SK-N-SH (cell line): Measurements from ENCODE around the gene SBSN. TPM values are rescaled to one million over a fixed set of nuclear protein-coding genes. Genes with fewer than 3 reads are reported as not detected.

Experiments
- CTCF ChIA-PET: fragments of 300-600, 350-600 bp; formaldehyde crosslinking; extraction: SDS; loops from one replicate; lab custom pipeline; 2021; lab: Yijun Ruan, JAX
- POLR2A ChIA-PET: fragments of 350-600 bp; sonication (Branson Sonifier 250); formaldehyde crosslinking; extraction: SDS; loops from one replicate; lab custom pipeline; 2020; ENCODE audit warnings: antibody characterized with exemption, inconsistent platforms; lab: Yijun Ruan, JAX
- DNase-seq: peaks from one replicate; pipeline ENCODE4 v3.0.0; 2012
- H2AFZ ChIP-seq: fragments of 200-600 bp; sonication (generic); 2 replicates; pipeline ENCODE4 v1.8.1; 2016; ENCODE audit warnings: antibody characterized with exemption, mild to moderate bottlenecking, low read depth
- H3F3A ChIP-seq: fragments of 200-600 bp; sonication (generic); replicated peaks from 2 replicates; pipeline ENCODE3; 2016; ENCODE audit warnings: antibody characterized with exemption, mild to moderate bottlenecking; ENCODE audit not compliant: insufficient read depth
- H3K27ac ChIP-seq, 2 experiments: fragments of 200-500 bp in 1 of 2; fragments of 200-600 bp in 1 of 2; sonication (Bioruptor generic) in 1 of 2; sonication (generic), shearing (Covaris generic) in 1 of 2; 2 replicates each; pipeline versions ENCODE4 v1.5.1 to v1.6.1; 2014 to 2016; ENCODE audit warnings: low read depth in 2 of 2, inconsistent platforms in 1 of 2, low read length in 1 of 2, mild to moderate bottlenecking in 1 of 2, mixed read lengths in 1 of 2
- H3K27me3 ChIP-seq: fragments of 200-600 bp; sonication (generic), shearing (Covaris generic); 2 replicates; pipeline ENCODE4 v1.6.1; 2016; ENCODE audit warnings: mixed run types; ENCODE audit not compliant: insufficient read depth
- H3K36me3 ChIP-seq, 2 experiments: fragments of 200-500 bp in 1 of 2; fragments of 200-600 bp in 1 of 2; sonication (Bioruptor generic) in 1 of 2; sonication (generic) in 1 of 2; replicated peaks in 1 of 2; 2 replicates each; pipeline versions ENCODE3 to v1.5.1; 2014 to 2016; ENCODE audit warnings: low read length in 1 of 2, mild to moderate bottlenecking in 1 of 2; ENCODE audit not compliant: insufficient read depth in 2 of 2, control insufficient read depth in 1 of 2
- H3K4me1 ChIP-seq, 2 experiments: fragments of 200-500 bp in 1 of 2; fragments of 200-600 bp in 1 of 2; sonication (Bioruptor generic) in 1 of 2; sonication (generic), shearing (Covaris generic) in 1 of 2; 2 replicates each; pipeline versions ENCODE4 v1.5.1 to v1.6.1; 2014 to 2016; ENCODE audit warnings: low read depth in 1 of 2, low read length in 1 of 2, mixed run types in 1 of 2; ENCODE audit not compliant: insufficient read depth in 2 of 2, control insufficient read depth in 1 of 2
- H3K4me2 ChIP-seq: fragments of 200-600 bp; sonication (generic), shearing (Covaris generic); 2 replicates; pipeline ENCODE4 v1.6.1; 2017; ENCODE audit warnings: mixed run types
- H3K4me3 ChIP-seq, 2 experiments: fragments of 200-500 bp in 1 of 2; fragments of 200-600 bp in 1 of 2; sonication (Bioruptor generic) in 1 of 2; sonication (generic), shearing (Covaris generic) in 1 of 2; 2 replicates each; pipeline versions ENCODE4 v1.5.1 to v1.8.1; 2014 to 2016; ENCODE audit warnings: low read depth in 2 of 2, inconsistent platforms in 1 of 2, low read length in 1 of 2, mild to moderate bottlenecking in 1 of 2, mixed read lengths in 1 of 2, moderate library complexity in 1 of 2
- H3K79me2 ChIP-seq: fragments of 200-600 bp; sonication (generic); 2 replicates; pipeline ENCODE4 v1.8.1; 2017; ENCODE audit warnings: mild to moderate bottlenecking; ENCODE audit not compliant: insufficient read depth
- H3K9ac ChIP-seq: fragments of 200-600 bp; sonication (generic); 2 replicates; pipeline ENCODE4 v1.6.1; 2017; ENCODE audit warnings: mixed run types
- H3K9me2 ChIP-seq: fragments of 200-600 bp; sonication (generic); 2 replicates; pipeline ENCODE4 v1.6.1; 2017; ENCODE audit warnings: mixed run types
- H3K9me3 ChIP-seq: fragments of 200-600 bp; sonication (generic); 2 replicates; pipeline ENCODE4 v1.6.1; 2017; ENCODE audit warnings: mixed run types, mild to moderate bottlenecking, moderate library complexity
- H4K20me1 ChIP-seq: fragments of 200-600 bp; sonication (generic); 2 replicates; pipeline ENCODE4 v1.6.1; 2017; ENCODE audit warnings: mild to moderate bottlenecking, mixed run types; ENCODE audit not compliant: insufficient read depth
- CHD2 ChIP-seq: fragments of 150-350 bp; IDR thresholded peaks from 2 replicates; pipeline ENCODE4 v1.6.1; 2018; ENCODE audit warnings: low read length; ENCODE audit not compliant: partially characterized antibody
- ELF1 ChIP-seq: IDR thresholded peaks from 2 replicates; pipeline ENCODE4 v1.4.0; 2012
- EP300 ChIP-seq, 2 experiments: IDR thresholded peaks; 2 replicates each; pipeline versions ENCODE4 v1.4.0 to v1.6.1; 2012; ENCODE audit warnings: borderline replicate concordance in 1 of 2, low read depth in 1 of 2, low read length in 1 of 2
- FOSL2 ChIP-seq: IDR thresholded peaks from 2 replicates; pipeline ENCODE4 v1.4.0; 2012; ENCODE audit warnings: low read depth, mild to moderate bottlenecking, moderate library complexity, borderline replicate concordance
- FOXJ3 ChIP-seq: sonication (generic); formaldehyde crosslinking; IDR thresholded peaks from 2 replicates; pipeline ENCODE4 v1.5.1; 2020; ENCODE audit warnings: mild to moderate bottlenecking, missing genetic modification reagents
- FOXM1 ChIP-seq: IDR thresholded peaks from 2 replicates; pipeline ENCODE4 v1.4.0; 2012; ENCODE audit warnings: low read depth, mild to moderate bottlenecking
- JUND ChIP-seq: IDR thresholded peaks from 2 replicates; pipeline ENCODE4 v1.4.0; 2012
- MEF2A ChIP-seq: IDR thresholded peaks from 2 replicates; pipeline ENCODE4 v1.4.0; 2012; ENCODE audit warnings: low read depth, borderline replicate concordance
- MXI1 ChIP-seq: IDR thresholded peaks from 2 replicates; pipeline ENCODE4 v1.6.1; 2012; ENCODE audit warnings: mild to moderate bottlenecking, low read depth, low read length, improper control_type of control experiment
- NFIC ChIP-seq: IDR thresholded peaks from 2 replicates; pipeline ENCODE4 v1.4.0; 2012; ENCODE audit warnings: borderline replicate concordance
- NRF1 ChIP-seq: IDR thresholded peaks from 2 replicates; pipeline ENCODE4 v1.6.1; 2012; ENCODE audit warnings: low read depth, mild to moderate bottlenecking, low read length
- POLR2AphosphoS5 ChIP-seq: IDR thresholded peaks from 2 replicates; pipeline ENCODE4 v1.6.1; 2012; ENCODE audit warnings: low read depth, low read length
- RAD21 ChIP-seq: IDR thresholded peaks from 2 replicates; pipeline ENCODE4 v1.6.1; 2012; ENCODE audit warnings: mild to moderate bottlenecking, low read length
- RFX5 ChIP-seq: IDR thresholded peaks from 2 replicates; pipeline ENCODE4 v1.6.1; 2012; ENCODE audit warnings: mild to moderate bottlenecking, improper control_type of control experiment, low read length
- RXRA ChIP-seq: IDR thresholded peaks from 2 replicates; pipeline ENCODE4 v1.4.0; 2012; ENCODE audit warnings: low read depth, mild to moderate bottlenecking, borderline replicate concordance
- SIN3A ChIP-seq: IDR thresholded peaks from 2 replicates; pipeline ENCODE4 v1.6.1; 2012; ENCODE audit warnings: low read depth, mild to moderate bottlenecking, low read length, moderate library complexity, borderline replicate concordance
- TCF12 ChIP-seq: IDR thresholded peaks from 2 replicates; pipeline ENCODE4 v1.4.0; 2012
- TEAD4 ChIP-seq: IDR thresholded peaks from 2 replicates; pipeline ENCODE4 v1.4.0; 2012; ENCODE audit warnings: mild to moderate bottlenecking, borderline replicate concordance; ENCODE audit not compliant: insufficient read depth
- WGBS: methylation state at CpG from one replicate; pipeline ENCODE4 v1.1.6; 2017; ENCODE audit warnings: low lambda C conversion rate; 5-methylcytosine and 5-hydroxymethylcytosine counted together
- polyA plus RNA-seq, 3 experiments: library from polyadenylated mRNA; depleted of rRNA; stranded (reverse); fragments of >200 nt; gene quantifications; 2 replicates each; pipeline ENCODE4 v1.2.3, GENCODE V29; 2012
- TF ChIP-seq, protein P1 (sequence below): fragments of 200-600 bp; sonication (generic); IDR thresholded peaks from 2 replicates; pipeline ENCODE4 v1.6.1; 2017; ENCODE audit warnings: antibody characterized with exemption, mild to moderate bottlenecking, moderate library complexity
- TF ChIP-seq, protein P2 (sequence below): fragments of 150-350 bp; IDR thresholded peaks from 2 replicates; pipeline ENCODE4 v1.6.1; 2016; ENCODE audit warnings: mild to moderate bottlenecking, low read depth, low read length
- TF ChIP-seq, protein P3 (sequence below): IDR thresholded peaks from 2 replicates; pipeline ENCODE4 v1.4.0; 2012; ENCODE audit warnings: low read depth
- TF ChIP-seq, protein P4 (sequence below): IDR thresholded peaks from 2 replicates; pipeline ENCODE4 v1.4.0; 2012; ENCODE audit warnings: low read depth, borderline replicate concordance

Gene SBSN
- polyA plus RNA-seq, 1 of the 3 experiments (the other 2 are of a cell fraction): 0.25 TPM

DNA sequence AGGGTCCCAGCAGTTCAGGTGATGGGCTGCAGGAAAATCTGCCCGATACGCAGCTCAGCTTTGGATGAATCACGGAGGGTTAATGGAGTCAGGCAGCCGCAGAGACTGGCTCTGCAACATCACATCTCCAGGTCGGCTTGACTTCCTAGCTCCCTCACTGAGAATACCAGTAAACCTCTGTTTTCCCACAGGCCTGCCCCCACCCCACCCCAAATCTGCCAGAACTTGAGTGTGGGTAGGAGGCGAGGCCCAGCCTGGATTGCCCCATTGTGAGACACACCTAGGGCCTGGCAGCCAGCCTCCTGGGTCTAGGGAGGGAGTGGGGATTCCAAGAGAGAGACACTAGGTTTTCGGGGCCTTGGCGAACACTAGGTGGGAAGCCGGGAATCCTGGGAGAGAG is 34.1 kb downstream of the SBSN start:
- Histone ChIP-seq H3K9me2 (no peaks in the 10 kb centered on the region), H3K9me3 (no peaks in the 10 kb centered on the region)
- TF ChIP-seq, protein P1, sequence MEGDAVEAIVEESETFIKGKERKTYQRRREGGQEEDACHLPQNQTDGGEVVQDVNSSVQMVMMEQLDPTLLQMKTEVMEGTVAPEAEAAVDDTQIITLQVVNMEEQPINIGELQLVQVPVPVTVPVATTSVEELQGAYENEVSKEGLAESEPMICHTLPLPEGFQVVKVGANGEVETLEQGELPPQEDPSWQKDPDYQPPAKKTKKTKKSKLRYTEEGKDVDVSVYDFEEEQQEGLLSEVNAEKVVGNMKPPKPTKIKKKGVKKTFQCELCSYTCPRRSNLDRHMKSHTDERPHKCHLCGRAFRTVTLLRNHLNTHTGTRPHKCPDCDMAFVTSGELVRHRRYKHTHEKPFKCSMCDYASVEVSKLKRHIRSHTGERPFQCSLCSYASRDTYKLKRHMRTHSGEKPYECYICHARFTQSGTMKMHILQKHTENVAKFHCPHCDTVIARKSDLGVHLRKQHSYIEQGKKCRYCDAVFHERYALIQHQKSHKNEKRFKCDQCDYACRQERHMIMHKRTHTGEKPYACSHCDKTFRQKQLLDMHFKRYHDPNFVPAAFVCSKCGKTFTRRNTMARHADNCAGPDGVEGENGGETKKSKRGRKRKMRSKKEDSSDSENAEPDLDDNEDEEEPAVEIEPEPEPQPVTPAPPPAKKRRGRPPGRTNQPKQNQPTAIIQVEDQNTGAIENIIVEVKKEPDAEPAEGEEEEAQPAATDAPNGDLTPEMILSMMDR: no peak
- TF ChIP-seq RXRA: no peak
- no peak for TF ChIP-seq RFX5
- no peak for TF ChIP-seq MEF2A
- TF ChIP-seq NRF1: no peak
- TF ChIP-seq, protein P2, sequence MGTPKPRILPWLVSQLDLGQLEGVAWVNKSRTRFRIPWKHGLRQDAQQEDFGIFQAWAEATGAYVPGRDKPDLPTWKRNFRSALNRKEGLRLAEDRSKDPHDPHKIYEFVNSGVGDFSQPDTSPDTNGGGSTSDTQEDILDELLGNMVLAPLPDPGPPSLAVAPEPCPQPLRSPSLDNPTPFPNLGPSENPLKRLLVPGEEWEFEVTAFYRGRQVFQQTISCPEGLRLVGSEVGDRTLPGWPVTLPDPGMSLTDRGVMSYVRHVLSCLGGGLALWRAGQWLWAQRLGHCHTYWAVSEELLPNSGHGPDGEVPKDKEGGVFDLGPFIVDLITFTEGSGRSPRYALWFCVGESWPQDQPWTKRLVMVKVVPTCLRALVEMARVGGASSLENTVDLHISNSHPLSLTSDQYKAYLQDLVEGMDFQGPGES: no peak
- TF ChIP-seq FOXM1: no peak
- no peak for TF ChIP-seq CHD2
- no peak for TF ChIP-seq MXI1
- TF ChIP-seq TEAD4: no peak
- TF ChIP-seq FOSL2: no peak
- no peak for TF ChIP-seq TCF12
- TF ChIP-seq POLR2AphosphoS5: no peak
- no peak for TF ChIP-seq SIN3A
- TF ChIP-seq JUND: no peak
- no peak for TF ChIP-seq EP300 (IDR thresholded peaks at IDR 0.05; ENCODE audit: borderline replicate concordance in 1 of 2, low read depth in 1 of 2, low read length in 1 of 2)
- TF ChIP-seq, all 33 proteins: peak for 0
- DNase-seq: no peak
- peaks cover 89% of the 10 kb centered on the region for H3K27me3 ChIP-seq
- POLR2A ChIA-PET: no interaction called here
- WGBS: 26% methylated on average over 9 of the region's 9 CpGs
- peaks cover 0 to 2% of the 10 kb centered on the region in 2 experiments; a peak in 1 of 4 replicates for H3K4me1 ChIP-seq
- no peak overlapping the region for H2AFZ ChIP-seq
- H3K36me3 ChIP-seq: no peaks in the 10 kb centered on the region
- no peak overlapping the region for H3K4me3 ChIP-seq
- H3K9ac ChIP-seq: no peak overlapping the region
- no peaks in the 10 kb centered on the region for H3K79me2 ChIP-seq
- no peaks in the 10 kb centered on the region for H4K20me1 ChIP-seq
- H3K4me2 ChIP-seq: no peak overlapping the region
- H3F3A ChIP-seq: no peaks in the 10 kb centered on the region
- CTCF ChIA-PET: interaction anchor here (1.0 to 8.1 kb wide), 3 partner anchors 13 to 139 kb away, joined by 3 to 127 read pairs (median 111); partner anchors contain the start of gene FFAR3
- H3K27ac ChIP-seq: no peak overlapping the region

DNA sequence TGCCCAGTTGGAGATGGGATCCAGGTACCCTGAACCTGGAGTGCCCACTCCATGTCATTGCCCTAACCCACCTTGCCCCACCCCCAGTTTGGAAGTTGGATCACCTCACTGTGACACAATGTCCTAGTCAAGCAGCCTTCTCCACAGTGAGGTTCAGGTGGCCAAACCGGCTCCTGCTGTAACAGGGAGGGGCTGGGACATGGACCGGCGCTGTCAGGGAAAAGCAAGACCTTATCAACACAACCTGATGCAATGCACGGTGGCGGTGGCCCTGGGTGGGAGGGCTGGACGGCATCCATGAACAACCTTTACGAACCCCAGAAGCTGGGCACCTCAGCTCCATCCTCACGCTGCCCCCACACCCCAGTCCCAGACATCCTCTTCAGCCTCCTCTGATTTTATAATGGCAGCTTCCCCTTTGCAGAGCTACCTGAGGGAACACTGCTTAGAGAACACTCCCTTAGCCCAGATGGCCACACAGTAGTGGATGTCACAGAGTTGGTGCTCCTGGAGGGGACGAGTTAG is 36.2 kb downstream of the SBSN start:
- Histone ChIP-seq H3K9ac (no peak overlapping the region), H2AFZ (no peak overlapping the region), H3F3A (no peaks in the 10 kb centered on the region), H3K4me3 (no peak overlapping the region), H3K9me3 (no peaks in the 10 kb centered on the region), H3K4me2 (no peak overlapping the region), H3K27me3 (peaks cover 87% of the 10 kb centered on the region), H3K27ac (no peak overlapping the region), H3K36me3 (no peaks in the 10 kb centered on the region), H4K20me1 (no peaks in the 10 kb centered on the region), H3K4me1 (peaks cover 0 to 2% of the 10 kb centered on the region in 2 experiments; a peak in 1 of 4 replicates), H3K9me2 (no peaks in the 10 kb centered on the region), H3K79me2 (no peaks in the 10 kb centered on the region)
- POLR2A ChIA-PET: no interaction called here
- no peak for DNase-seq
- CTCF ChIA-PET: interaction anchor here (1.0 to 8.1 kb wide), 5 partner anchors 15 to 144 kb away, joined by 3 to 127 read pairs (median 5); partner anchors contain the start of gene FFAR1
- 13% methylated on average over 8 of the region's 9 CpGs for WGBS
- TF ChIP-seq POLR2AphosphoS5 (no peak), MEF2A (no peak), TEAD4 (no peak), FOSL2 (no peak), RAD21 (no peak), RFX5 (no peak), ELF1 (no peak), NFIC (no peak), FOXM1 (no peak), EP300 (IDR thresholded peaks at IDR 0.05; ENCODE audit: borderline replicate concordance in 1 of 2, low read depth in 1 of 2, low read length in 1 of 2) (no peak), MXI1 (no peak), NRF1 (no peak), FOXJ3 (CRISPR knock-in tag) (no peak), TCF12 (no peak)
- TF ChIP-seq, protein P3, sequence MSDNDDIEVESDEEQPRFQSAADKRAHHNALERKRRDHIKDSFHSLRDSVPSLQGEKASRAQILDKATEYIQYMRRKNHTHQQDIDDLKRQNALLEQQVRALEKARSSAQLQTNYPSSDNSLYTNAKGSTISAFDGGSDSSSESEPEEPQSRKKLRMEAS: no peak
- TF ChIP-seq, protein P4, sequence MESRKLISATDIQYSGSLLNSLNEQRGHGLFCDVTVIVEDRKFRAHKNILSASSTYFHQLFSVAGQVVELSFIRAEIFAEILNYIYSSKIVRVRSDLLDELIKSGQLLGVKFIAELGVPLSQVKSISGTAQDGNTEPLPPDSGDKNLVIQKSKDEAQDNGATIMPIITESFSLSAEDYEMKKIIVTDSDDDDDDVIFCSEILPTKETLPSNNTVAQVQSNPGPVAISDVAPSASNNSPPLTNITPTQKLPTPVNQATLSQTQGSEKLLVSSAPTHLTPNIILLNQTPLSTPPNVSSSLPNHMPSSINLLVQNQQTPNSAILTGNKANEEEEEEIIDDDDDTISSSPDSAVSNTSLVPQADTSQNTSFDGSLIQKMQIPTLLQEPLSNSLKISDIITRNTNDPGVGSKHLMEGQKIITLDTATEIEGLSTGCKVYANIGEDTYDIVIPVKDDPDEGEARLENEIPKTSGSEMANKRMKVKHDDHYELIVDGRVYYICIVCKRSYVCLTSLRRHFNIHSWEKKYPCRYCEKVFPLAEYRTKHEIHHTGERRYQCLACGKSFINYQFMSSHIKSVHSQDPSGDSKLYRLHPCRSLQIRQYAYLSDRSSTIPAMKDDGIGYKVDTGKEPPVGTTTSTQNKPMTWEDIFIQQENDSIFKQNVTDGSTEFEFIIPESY: no peak
